AG10803 (cell line): ENCODE data around the gene RAPGEF5.

ENCODE experiments used
- DNase-seq: peaks from one replicate; pipeline ENCODE4 v3.0.0; 2010; ENCODE audit warnings: low read depth
- H3K4me3 ChIP-seq: 2 replicates; pipeline ENCODE4 v1.5.1; 2011; ENCODE audit warnings: mild to moderate bottlenecking, low read length, control low read depth
- CTCF ChIP-seq: conservative IDR thresholded peaks from 2 replicates; pipeline ENCODE4 v1.5.1; 2011; ENCODE audit warnings: mild to moderate bottlenecking, low read length, control low read depth, inconsistent platforms

Gene RAPGEF5

DNA sequence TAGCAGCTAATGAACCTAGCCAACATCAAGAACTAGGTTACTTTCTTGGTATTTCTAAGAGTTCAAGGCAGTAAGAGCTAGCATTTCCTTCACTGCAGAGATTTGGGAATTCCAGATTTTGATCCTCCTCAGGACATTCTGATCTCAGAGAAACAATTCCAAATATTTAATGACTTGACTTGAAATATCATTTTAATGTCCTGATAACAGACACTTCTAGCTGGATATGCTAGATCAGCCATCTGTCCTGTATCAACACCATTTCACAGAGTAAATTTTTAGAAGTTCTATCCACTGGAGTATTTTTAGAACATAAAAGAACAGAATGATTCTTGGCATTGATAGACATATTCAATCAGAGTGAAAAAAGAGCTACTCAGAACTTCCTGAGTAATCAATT, 151.3 kb downstream of the RAPGEF5 start:
- no peak overlapping the region for H3K4me3 ChIP-seq
- DNase-seq: no peak
- TF ChIP-seq CTCF: no peak

DNA sequence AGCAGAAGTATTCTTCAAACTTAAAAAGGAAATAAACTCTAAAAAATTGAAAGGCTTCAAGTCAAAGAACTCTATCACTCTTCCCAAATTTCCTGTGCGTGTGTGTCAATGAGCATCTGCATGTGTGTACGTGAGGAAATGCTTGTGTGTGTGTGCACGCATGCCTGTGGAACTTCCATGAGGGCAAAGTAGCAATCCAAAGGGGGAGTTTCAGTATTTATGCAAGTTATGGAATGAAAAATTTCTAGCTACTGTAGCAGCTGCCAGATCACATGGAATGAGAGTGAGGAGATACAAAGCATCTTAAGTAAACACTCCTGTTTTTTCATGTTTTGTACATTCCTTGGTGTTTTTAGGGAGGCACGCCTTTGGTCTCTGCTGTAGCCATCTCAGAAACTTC, 152.6 kb downstream of the RAPGEF5 start:
- no peak for TF ChIP-seq CTCF
- peak; percentile 67 for DNase-seq
- no peak overlapping the region for H3K4me3 ChIP-seq

- no peak for TF ChIP-seq CTCF
- no peak for DNase-seq
- no peak overlapping the region for H3K4me3 ChIP-seq
Observed at GRCh38 chr7:22202141-22202540, 154.8 kb downstream of the RAPGEF5 start.

DNA sequence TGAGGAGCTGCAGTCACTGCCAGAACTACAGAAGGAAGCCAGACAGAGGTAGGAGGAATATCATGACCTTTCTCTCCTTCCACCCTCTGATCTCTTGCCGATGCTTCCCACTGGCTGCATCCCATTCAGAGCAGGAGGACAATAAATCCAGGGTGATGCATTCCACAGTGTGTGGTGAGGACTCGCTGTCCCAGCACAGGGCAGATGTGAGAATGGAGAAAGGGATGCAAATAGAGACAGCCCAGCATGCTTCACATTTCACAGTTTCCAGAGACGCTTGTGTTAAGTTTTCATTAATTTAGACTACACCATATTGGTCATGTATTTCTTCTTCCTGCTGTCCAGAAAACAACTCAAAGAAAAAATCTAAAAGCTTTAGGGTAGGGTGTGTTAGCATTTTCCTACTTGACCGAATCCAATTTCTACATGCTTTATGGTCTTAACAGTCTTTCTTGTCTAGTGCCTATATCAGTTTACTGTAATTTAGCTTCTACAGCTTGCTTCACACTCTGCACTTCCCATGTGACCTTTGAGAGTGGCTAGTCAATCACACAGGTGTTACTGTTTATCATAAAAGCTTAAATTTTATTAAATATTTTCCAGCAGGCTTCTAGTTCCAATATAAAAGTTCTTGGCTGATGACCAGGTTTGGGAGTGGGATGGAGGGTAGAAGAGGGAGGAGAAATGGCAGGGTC, 155.6 kb downstream of the RAPGEF5 start:
- no peak overlapping the region for H3K4me3 ChIP-seq
- no peak for TF ChIP-seq CTCF
- no peak for DNase-seq

DNA sequence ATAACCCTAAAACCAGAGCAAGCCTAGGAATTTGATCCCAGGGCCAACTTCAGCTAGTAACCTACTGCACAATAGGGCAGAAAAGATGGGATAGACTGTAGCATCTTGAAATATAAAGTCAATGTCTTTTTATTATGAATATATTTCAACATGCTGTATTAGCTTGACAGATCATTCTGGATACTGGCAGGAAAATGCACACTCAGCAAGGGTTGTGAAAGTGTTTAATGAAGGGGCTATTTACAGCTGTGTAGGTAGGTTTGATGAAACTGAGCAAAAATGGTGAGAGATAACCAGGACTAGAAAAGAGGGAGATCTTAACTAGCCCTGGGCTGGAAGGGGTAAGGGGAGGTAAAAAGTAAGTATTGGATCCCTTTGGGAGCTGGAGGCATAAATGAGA, 156.2 kb downstream of the RAPGEF5 start:
- DNase-seq: no peak
- TF ChIP-seq CTCF: no peak
- H3K4me3 ChIP-seq: no peak overlapping the region

DNA sequence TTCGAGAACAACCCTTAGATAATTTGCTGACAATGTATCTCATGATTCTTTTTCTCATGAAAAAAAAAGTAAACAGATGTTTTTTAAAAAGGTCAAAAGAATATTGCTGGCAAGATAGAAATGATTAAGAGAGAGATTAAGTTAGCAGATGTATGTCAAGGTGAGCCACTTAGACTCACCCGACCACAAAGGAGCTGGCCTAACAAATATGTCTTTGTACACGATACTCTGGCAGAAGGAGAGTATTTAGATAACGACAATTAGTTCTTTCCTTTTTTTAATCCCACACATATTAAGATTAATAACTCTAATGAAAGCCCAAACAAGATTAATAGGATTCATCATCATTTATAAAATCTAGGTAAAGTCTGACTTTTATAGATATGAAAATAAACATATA, 156.7 kb downstream of the RAPGEF5 start:
- no peak for TF ChIP-seq CTCF
- no peak overlapping the region for H3K4me3 ChIP-seq
- DNase-seq: no peak

GRCh38 chr7:22197376-22197775, 159.6 kb downstream of the RAPGEF5 start:
- no peak overlapping the region for H3K4me3 ChIP-seq
- no peak for DNase-seq
- no peak for TF ChIP-seq CTCF
